ENCODE results near the gene MAPK9. TPM values are rescaled to one million over a fixed set of nuclear protein-coding genes. Genes with fewer than 3 reads are reported as not detected.

The MAPK9 gene
- total RNA-seq, 1 experiment from 2014 or later: 38.6 TPM

- TF ChIP-seq CTCF (conservative IDR thresholded peaks at IDR 0.05): no peak
- Histone ChIP-seq H2AFZ (ENCODE audit: low read length) (no peak overlapping the region), H4K5ac (ENCODE audit: insufficient read length, low read depth, low read length) (no peak overlapping the region), H3K23ac (ENCODE audit: insufficient read length, low read depth, low read length) (no peak overlapping the region), H3K18ac (ENCODE audit: insufficient read length, low read depth, low read length) (no peak overlapping the region), H3K14ac (ENCODE audit: insufficient read depth, low read length) (no peak overlapping the region), H4K8ac (replicated peaks; ENCODE audit: insufficient read length, low read depth, low read length) (no peak overlapping the region), H3K27ac (ENCODE audit: insufficient read length, low read depth, low read length) (no peak overlapping the region), H3K4me1 (ENCODE audit: insufficient read depth, low read length) (no peaks in the 10 kb centered on the region), H3K79me2 (ENCODE audit: insufficient read depth, low read length) (no peaks in the 10 kb centered on the region), H3K27me3 (ENCODE audit: insufficient read depth, low read length) (no peaks in the 10 kb centered on the region), H2BK15ac (ENCODE audit: low read depth, low read length) (no peak overlapping the region), H3K9ac (ENCODE audit: extremely low read depth, insufficient read length, low read length) (no peak overlapping the region), H3K4me2 (ENCODE audit: insufficient read depth, insufficient read length, low read length) (no peak overlapping the region), H2BK12ac (ENCODE audit: insufficient read length, low read depth, low read length) (no peak overlapping the region), H3K23me2 (ENCODE audit: insufficient read length, low read depth, low read length, poor library complexity, severe bottlenecking) (no peaks in the 10 kb centered on the region), H3K79me1 (ENCODE audit: insufficient read depth, low read depth, low read length, poor library complexity, severe bottlenecking) (no peaks in the 10 kb centered on the region), H2AK5ac (ENCODE audit: insufficient read length, low read length) (no peak overlapping the region), H4K91ac (ENCODE audit: insufficient read length, low read depth, low read length) (no peak overlapping the region), H3K4ac (ENCODE audit: low read depth, low read length) (no peak overlapping the region), H4K20me1 (ENCODE audit: control insufficient read depth, insufficient read depth, insufficient read length) (peaks cover 3% of the 10 kb centered on the region), H2BK20ac (ENCODE audit: low read depth, low read length, poor library complexity, severe bottlenecking) (no peak overlapping the region), H3K9me3 (ENCODE audit: control insufficient read depth, low read depth, low read length) (no peaks in the 10 kb centered on the region), H3T11ph (ENCODE audit: low read length) (no peak overlapping the region), H3K56ac (ENCODE audit: insufficient read length, low read depth, low read length) (no peak overlapping the region), H2BK5ac (ENCODE audit: insufficient read length, low read length) (no peak overlapping the region), H2BK120ac (ENCODE audit: low read depth, low read length, poor library complexity, severe bottlenecking) (no peak overlapping the region)
- no peaks in the 10 kb centered on the region for H3K27me3 Mint-ChIP-seq (ENCODE audit: low read depth)
- H3K9me3 Mint-ChIP-seq: no peaks in the 10 kb centered on the region
- peaks cover 58 to 71% (median 67%) of the 10 kb centered on the region in 3 experiments for H3K36me3 Mint-ChIP-seq (ENCODE audit: insufficient read depth in 1 of 3, low read depth in 3 of 3)
- H3K27ac Mint-ChIP-seq: no peak overlapping the region
- no peak overlapping the region for H3K4me3 Mint-ChIP-seq
- WGBS (ENCODE audit: extremely low coverage, insufficient read length, low lambda C conversion rate): no CpG with 5 or more reads among the region's 4 CpGs
- H3K4me1 Mint-ChIP-seq: peaks cover 0 to 4% of the 10 kb centered on the region in 2 experiments; a peak in 1 of 4 replicates
- no peak for DNase-seq
These were observed 12.1 kb upstream of the MAPK9 start for GRCh38 chr5:180304016-180304292.

Data from H9 (cell line).